ENCODE measurements around the gene F10.
"Not testable (repeated sequence)": the region's sequence is repeated elsewhere in the genome, so short reads cannot be mapped to it uniquely, and the experiment has no call there.

The F10 gene

DNA sequence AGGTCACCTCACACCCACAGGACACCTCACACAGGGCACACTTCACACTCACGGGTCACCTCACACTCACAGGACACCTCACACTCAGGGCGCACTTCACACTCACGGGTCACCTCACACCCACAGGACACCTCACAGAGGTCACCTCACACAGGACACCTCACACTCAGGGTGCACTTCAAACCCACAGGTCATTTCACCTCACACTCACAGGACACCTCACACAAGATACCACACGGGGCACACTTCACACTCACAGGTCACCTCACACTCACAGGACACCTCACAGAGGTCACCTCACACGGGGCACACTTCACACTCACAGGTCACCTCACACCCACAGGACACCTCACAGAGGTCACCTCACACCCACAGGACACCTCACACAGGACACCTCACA lies 10.8 kb upstream of the F10 start:
- H3K9me3 ChIP-seq (ENCODE audit: control insufficient read depth, low read length); H3K4me3 ChIP-seq (ENCODE audit: insufficient read depth, low read depth, low read length); H3K27ac ChIP-seq (ENCODE audit: insufficient read depth, low read depth, low read length, poor library complexity, severe bottlenecking); H3K36me3 ChIP-seq (ENCODE audit: control insufficient read depth, insufficient read depth, low read length); H3K4me1 ChIP-seq (ENCODE audit: control insufficient read depth, insufficient read depth, low read length): not testable (repeated sequence)
- peaks cover 40% of the 10 kb centered on the region for H3K27me3 ChIP-seq (ENCODE audit: control insufficient read depth, insufficient read depth, low read length, poor library complexity, severe bottlenecking)
- WGBS, 2 experiments, result 91 to 93% methylated on average over 5 of the region's 5 CpGs

DNA sequence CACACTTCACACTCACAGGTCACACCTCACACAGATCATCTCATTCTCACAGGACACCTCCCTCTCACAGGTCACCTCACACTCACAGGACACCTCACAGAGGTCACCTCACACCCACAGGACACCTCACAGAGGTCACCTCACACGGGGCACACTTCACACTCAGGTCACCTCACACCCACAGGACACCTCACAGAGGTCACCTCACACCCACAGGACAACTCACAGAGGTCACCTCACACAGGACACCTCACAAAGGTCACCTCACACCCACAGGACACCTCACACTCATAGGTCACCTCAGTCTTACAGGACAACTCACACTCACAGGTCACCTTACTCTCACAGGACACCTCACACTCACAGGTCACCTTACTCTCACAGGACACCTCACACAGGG lies 10.1 kb upstream of the F10 start:
- H3K4me1 ChIP-seq (ENCODE audit: control insufficient read depth, insufficient read depth, low read length), result not testable (repeated sequence)

GRCh38 chr13:113112893-113113845 lies 9.4 kb upstream of the F10 start:
- peaks cover 3% of the 10 kb centered on the region for H3K4me1 ChIP-seq (ENCODE audit: control insufficient read depth, insufficient read depth, low read length)
- peaks cover 40% of the 10 kb centered on the region for H3K27me3 ChIP-seq (ENCODE audit: control insufficient read depth, insufficient read depth, low read length, poor library complexity, severe bottlenecking)
- no peak overlapping the region for H3K27ac ChIP-seq (ENCODE audit: insufficient read depth, low read depth, low read length, poor library complexity, severe bottlenecking)
- no peak overlapping the region for H3K4me3 ChIP-seq (ENCODE audit: insufficient read depth, low read depth, low read length)
- no peaks in the 10 kb centered on the region for H3K36me3 ChIP-seq (ENCODE audit: control insufficient read depth, insufficient read depth, low read length)
- 88% methylated on average over 9 of the region's 9 CpGs for WGBS, 2 experiments
- H3K9me3 ChIP-seq (ENCODE audit: control insufficient read depth, low read length), result no peaks in the 10 kb centered on the region

More for the DNA sequence above, 10.1 kb upstream of the F10 start:
- H3K27me3 ChIP-seq (ENCODE audit: control insufficient read depth, insufficient read depth, low read length, poor library complexity, severe bottlenecking), result peaks cover 40% of the 10 kb centered on the region
- WGBS, 2 experiments, result 68 to 73% methylated on average over 1 of the region's 1 CpG
- H3K27ac ChIP-seq (ENCODE audit: insufficient read depth, low read depth, low read length, poor library complexity, severe bottlenecking); H3K4me3 ChIP-seq (ENCODE audit: insufficient read depth, low read depth, low read length); H3K9me3 ChIP-seq (ENCODE audit: control insufficient read depth, low read length); H3K36me3 ChIP-seq (ENCODE audit: control insufficient read depth, insufficient read depth, low read length): not testable (repeated sequence)

- peaks cover 3% of the 10 kb centered on the region for H3K4me1 ChIP-seq (ENCODE audit: control insufficient read depth, insufficient read depth, low read length)
- H3K36me3 ChIP-seq (ENCODE audit: control insufficient read depth, insufficient read depth, low read length), result no peaks in the 10 kb centered on the region
- no peaks in the 10 kb centered on the region for H3K9me3 ChIP-seq (ENCODE audit: control insufficient read depth, low read length)
- peaks cover 37% of the 10 kb centered on the region for H3K27me3 ChIP-seq (ENCODE audit: control insufficient read depth, insufficient read depth, low read length, poor library complexity, severe bottlenecking)
- no peak overlapping the region for H3K27ac ChIP-seq (ENCODE audit: insufficient read depth, low read depth, low read length, poor library complexity, severe bottlenecking)
- no peak overlapping the region for H3K4me3 ChIP-seq (ENCODE audit: insufficient read depth, low read depth, low read length)
- 90 to 92% methylated on average over 8 of the region's 8 CpGs for WGBS, 2 experiments
Measured at GRCh38 chr13:113113846-113114271, 8.7 kb upstream of the F10 start.

- Histone ChIP-seq H3K27ac (ENCODE audit: insufficient read depth, low read depth, low read length, poor library complexity, severe bottlenecking) (no peak overlapping the region), H3K9me3 (ENCODE audit: control insufficient read depth, low read length) (no peaks in the 10 kb centered on the region), H3K36me3 (ENCODE audit: control insufficient read depth, insufficient read depth, low read length) (no peaks in the 10 kb centered on the region), H3K4me3 (ENCODE audit: insufficient read depth, low read depth, low read length) (no peak overlapping the region), H3K4me1 (ENCODE audit: control insufficient read depth, insufficient read depth, low read length) (no peaks in the 10 kb centered on the region), H3K27me3 (ENCODE audit: control insufficient read depth, insufficient read depth, low read length, poor library complexity, severe bottlenecking) (peaks cover 28% of the 10 kb centered on the region)
- 91 to 94% methylated on average over 17 of the region's 17 CpGs for WGBS, 2 experiments
Measured at GRCh38 chr13:113114511-113115362, 7.9 kb upstream of the F10 start.

GRCh38 chr13:113115363-113116205 lies 7.0 kb upstream of the F10 start:
- Histone ChIP-seq H3K36me3 (ENCODE audit: control insufficient read depth, insufficient read depth, low read length) (no peaks in the 10 kb centered on the region), H3K4me3 (ENCODE audit: insufficient read depth, low read depth, low read length) (no peak overlapping the region), H3K4me1 (ENCODE audit: control insufficient read depth, insufficient read depth, low read length) (no peaks in the 10 kb centered on the region), H3K9me3 (ENCODE audit: control insufficient read depth, low read length) (no peaks in the 10 kb centered on the region), H3K27ac (ENCODE audit: insufficient read depth, low read depth, low read length, poor library complexity, severe bottlenecking) (no peak overlapping the region), H3K27me3 (ENCODE audit: control insufficient read depth, insufficient read depth, low read length, poor library complexity, severe bottlenecking) (peaks cover 19% of the 10 kb centered on the region)
- WGBS, 2 experiments, result 92 to 94% methylated on average over 21 of the region's 21 CpGs

GRCh38 chr13:113116206-113116800 lies 6.3 kb upstream of the F10 start:
- H3K36me3 ChIP-seq (ENCODE audit: control insufficient read depth, insufficient read depth, low read length), result no peaks in the 10 kb centered on the region
- H3K27me3 ChIP-seq (ENCODE audit: control insufficient read depth, insufficient read depth, low read length, poor library complexity, severe bottlenecking), result peaks cover 12% of the 10 kb centered on the region
- H3K4me1 ChIP-seq (ENCODE audit: control insufficient read depth, insufficient read depth, low read length), result no peaks in the 10 kb centered on the region
- WGBS, 2 experiments, result 89% methylated on average over 10 of the region's 10 CpGs
- H3K27ac ChIP-seq (ENCODE audit: insufficient read depth, low read depth, low read length, poor library complexity, severe bottlenecking), result no peak overlapping the region
- H3K9me3 ChIP-seq (ENCODE audit: control insufficient read depth, low read length), result no peaks in the 10 kb centered on the region
- no peak overlapping the region for H3K4me3 ChIP-seq (ENCODE audit: insufficient read depth, low read depth, low read length)

DNA sequence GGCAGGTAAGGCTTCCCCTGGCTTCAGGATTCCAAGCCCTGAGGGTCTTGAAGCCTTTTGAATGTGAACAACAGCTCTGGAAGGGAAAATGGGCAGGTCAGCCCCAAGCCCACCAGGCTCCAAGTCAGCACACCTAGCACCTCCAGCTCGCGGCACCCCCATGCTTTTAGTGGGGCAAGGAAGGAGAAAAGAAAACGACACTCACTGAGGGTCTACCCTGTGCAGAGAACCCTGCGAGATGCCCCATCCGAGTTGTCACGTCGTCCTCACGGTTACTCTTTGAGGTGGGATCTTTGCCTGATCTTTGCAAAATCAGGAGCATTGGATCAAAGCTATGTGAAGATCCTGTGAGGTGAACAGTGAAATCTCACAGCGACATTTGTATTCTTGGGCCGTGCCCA lies 5.7 kb upstream of the F10 start:
- peaks cover 9% of the 10 kb centered on the region for H3K27me3 ChIP-seq (ENCODE audit: control insufficient read depth, insufficient read depth, low read length, poor library complexity, severe bottlenecking)
- WGBS, 2 experiments, result 91% methylated on average over 10 of the region's 10 CpGs

GRCh38 chr13:113117335-113117872 lies 5.2 kb upstream of the F10 start:
- 93 to 96% methylated on average over 26 of the region's 26 CpGs for WGBS, 2 experiments
- Histone ChIP-seq H3K4me3 (ENCODE audit: insufficient read depth, low read depth, low read length) (no peak overlapping the region), H3K4me1 (ENCODE audit: control insufficient read depth, insufficient read depth, low read length) (peaks cover 3% of the 10 kb centered on the region), H3K27ac (ENCODE audit: insufficient read depth, low read depth, low read length, poor library complexity, severe bottlenecking) (no peak overlapping the region), H3K9me3 (ENCODE audit: control insufficient read depth, low read length) (no peaks in the 10 kb centered on the region), H3K27me3 (ENCODE audit: control insufficient read depth, insufficient read depth, low read length, poor library complexity, severe bottlenecking) (peaks cover 7% of the 10 kb centered on the region), H3K36me3 (ENCODE audit: control insufficient read depth, insufficient read depth, low read length) (no peaks in the 10 kb centered on the region)

More for the DNA sequence above, 5.7 kb upstream of the F10 start:
- Histone ChIP-seq H3K27ac (ENCODE audit: insufficient read depth, low read depth, low read length, poor library complexity, severe bottlenecking) (no peak overlapping the region), H3K9me3 (ENCODE audit: control insufficient read depth, low read length) (no peaks in the 10 kb centered on the region), H3K4me1 (ENCODE audit: control insufficient read depth, insufficient read depth, low read length) (no peaks in the 10 kb centered on the region), H3K36me3 (ENCODE audit: control insufficient read depth, insufficient read depth, low read length) (no peaks in the 10 kb centered on the region), H3K4me3 (ENCODE audit: insufficient read depth, low read depth, low read length) (no peak overlapping the region)

All from ectodermal cell (in vitro differentiated cells).